ENCODE results near the gene ITGA8.

- TF ChIP-seq CTCF (optimal IDR thresholded peaks at IDR 0.05 in 1 of 3, IDR thresholded peaks at IDR 0.05 in 1 of 3, conservative IDR thresholded peaks at IDR 0.05 in 1 of 3; ENCODE audit: extremely low read depth in 1 of 3, insufficient read depth in 2 of 3, low read length in 3 of 3) (no peak), EZH2 (IDR thresholded peaks at IDR 0.05; ENCODE audit: low read length) (no peak)
These were observed 130.8 kb downstream of the ITGA8 start for GRCh38 chr10:15588635-15589508.
